IMR-90 (cell line): Measurements from ENCODE around the gene BTBD6. TPM values are rescaled to one million over a fixed set of nuclear protein-coding genes. Genes with fewer than 3 reads are reported as not detected.

Source experiments
- ATAC-seq: fragments of 200-7000 bp; cut with Tn5 transposase; 2 replicates; pipeline ENCODE4 v1.9.1; 2020; ENCODE audit warnings: low read depth, mild to moderate bottlenecking, moderate library complexity
- BruUV-seq: library from RNA; stranded (reverse); fragments of 400-500 nt; replicated peaks from 2 replicates; lab custom pipeline; 2021; lab: Mats Ljungman, UMichigan
- CTCF ChIA-PET: fragments of 300-600 bp; formaldehyde crosslinking; extraction: SDS; loops from one replicate; lab custom pipeline; 2021; ENCODE audit warnings: antibody characterized with exemption; lab: Yijun Ruan, JAX
- POLR2A ChIA-PET: fragments of 300-600 bp; sonication (Branson Sonifier 250); formaldehyde crosslinking; loops from one replicate; lab custom pipeline; 2022; ENCODE audit warnings: antibody characterized with exemption; ENCODE audit not compliant: unreplicated experiment; lab: Charles Lee
- DNase-seq: peaks from one replicate; pipeline ENCODE4 v3.0.0; 2013
- H2AFZ ChIP-seq: replicated peaks from 2 replicates; pipeline ENCODE3; 2013; ENCODE audit warnings: low read length, mild to moderate bottlenecking; ENCODE audit not compliant: poor library complexity
- H2AK5ac ChIP-seq: 2 replicates; pipeline ENCODE4 v1.6.1; 2013; ENCODE audit warnings: low read depth, low read length, inconsistent platforms
- H2AK9ac ChIP-seq: replicated peaks from 2 replicates; pipeline ENCODE3; 2013; ENCODE audit warnings: mild to moderate bottlenecking, low read depth, low read length, moderate library complexity; ENCODE audit not compliant: poor library complexity
- H2BK120ac ChIP-seq: 2 replicates; pipeline ENCODE4 v1.6.1; 2013; ENCODE audit warnings: low read depth, low read length, inconsistent platforms
- H2BK15ac ChIP-seq: 3 replicates; pipeline ENCODE4 v1.6.1; 2013; ENCODE audit warnings: low read depth, low read length, inconsistent platforms
- H2BK20ac ChIP-seq: 2 replicates; pipeline ENCODE4 v1.6.1; 2013; ENCODE audit warnings: low read depth, mild to moderate bottlenecking, inconsistent platforms, low read length, moderate library complexity
- H2BK5ac ChIP-seq: 2 replicates; pipeline ENCODE4 v1.6.1; 2013; ENCODE audit warnings: mild to moderate bottlenecking, low read depth, low read length, inconsistent platforms; ENCODE audit not compliant: poor library complexity, severe bottlenecking
- H3K14ac ChIP-seq: replicated peaks from 2 replicates; pipeline ENCODE4 v1.6.1; 2013; ENCODE audit warnings: low read depth, low read length, inconsistent platforms
- H3K18ac ChIP-seq: 2 replicates; pipeline ENCODE4 v1.6.1; 2013; ENCODE audit warnings: low read depth, low read length, control low read depth
- H3K23ac ChIP-seq: 2 replicates; pipeline ENCODE4 v1.6.1; 2013; ENCODE audit warnings: low read depth, low read length, inconsistent platforms
- H3K27ac ChIP-seq: 2 replicates; pipeline ENCODE4 v1.5.1; 2013; ENCODE audit warnings: mild to moderate bottlenecking, control low read depth, low read length; ENCODE audit not compliant: insufficient read depth
- H3K27me3 ChIP-seq: 2 replicates; pipeline ENCODE4 v1.6.1; 2013; ENCODE audit warnings: low read length; ENCODE audit not compliant: control insufficient read depth, insufficient read depth
- H3K36me3 ChIP-seq: 2 replicates; pipeline ENCODE4 v1.6.1; 2013; ENCODE audit warnings: low read length, mixed read lengths; ENCODE audit not compliant: control insufficient read depth, insufficient read depth
- H3K4ac ChIP-seq: 2 replicates; pipeline ENCODE4 v1.6.1; 2013; ENCODE audit warnings: low read depth, low read length, inconsistent platforms
- H3K4me1 ChIP-seq: 2 replicates; pipeline ENCODE4 v1.6.1; 2013; ENCODE audit warnings: low read length, mixed read lengths; ENCODE audit not compliant: control insufficient read depth, insufficient read depth
- H3K4me2 ChIP-seq: 2 replicates; pipeline ENCODE4 v1.6.1; 2013; ENCODE audit warnings: low read depth, mild to moderate bottlenecking, control low read depth, low read length, moderate library complexity
- H3K4me3 ChIP-seq: 2 replicates; pipeline ENCODE4 v1.5.1; 2013; ENCODE audit warnings: low read depth, mild to moderate bottlenecking, control low read depth, low read length, moderate library complexity; ENCODE audit not compliant: insufficient read depth
- H3K56ac ChIP-seq: 2 replicates; pipeline ENCODE4 v1.6.1; 2013; ENCODE audit warnings: low read length, inconsistent platforms; ENCODE audit not compliant: insufficient read depth; ENCODE audit errors: extremely low read depth
- H3K79me1 ChIP-seq, 2 experiments: 2 replicates each; pipeline ENCODE4 v1.6.1; 2013; ENCODE audit warnings: low read length in 2 of 2, inconsistent platforms in 1 of 2, low read depth in 1 of 2
- H3K9ac ChIP-seq: 2 replicates; pipeline ENCODE4 v1.6.1; 2013; ENCODE audit warnings: low read depth, low read length, control low read depth
- H3K9me1 ChIP-seq: 2 replicates; pipeline ENCODE4 v1.6.1; 2013; ENCODE audit warnings: low read length, inconsistent platforms; ENCODE audit not compliant: insufficient read depth
- H3K9me3 ChIP-seq: 2 replicates; pipeline ENCODE4 v1.6.1; 2013; ENCODE audit warnings: low read length; ENCODE audit not compliant: control insufficient read depth, insufficient read depth
- H4K20me1 ChIP-seq: 2 replicates; pipeline ENCODE4 v1.6.1; 2013; ENCODE audit warnings: low read length, inconsistent platforms; ENCODE audit not compliant: insufficient read depth
- H4K5ac ChIP-seq: 2 replicates; pipeline ENCODE4 v1.6.1; 2013; ENCODE audit warnings: mild to moderate bottlenecking, low read depth, low read length, control low read depth
- H4K8ac ChIP-seq, 2 experiments: 2 replicates each; pipeline ENCODE4 v1.6.1; 2013; ENCODE audit warnings: low read depth in 2 of 2, low read length in 2 of 2, control low read depth in 1 of 2, inconsistent platforms in 1 of 2
- H4K91ac ChIP-seq: 2 replicates; pipeline ENCODE4 v1.6.1; 2013; ENCODE audit warnings: low read depth, low read length, inconsistent platforms; ENCODE audit not compliant: insufficient read depth
- BHLHE40 ChIP-seq: fragments of 150-350 bp; IDR thresholded peaks from 2 replicates; pipeline ENCODE4 v1.6.1; 2016; ENCODE audit warnings: mild to moderate bottlenecking, low read depth, low read length
- CEBPB ChIP-seq: IDR thresholded peaks from 2 replicates; pipeline ENCODE4 v1.6.1; 2012; ENCODE audit warnings: low read depth, low read length, improper control_type of control experiment
- CHD1 ChIP-seq: IDR thresholded peaks from 2 replicates; pipeline ENCODE4 v1.6.1; 2012; ENCODE audit warnings: low read depth, low read length, improper control_type of control experiment
- ELK1 ChIP-seq: fragments of 150-350 bp; IDR thresholded peaks from 2 replicates; pipeline ENCODE4 v1.6.1; 2016; ENCODE audit warnings: low read depth, mild to moderate bottlenecking, low read length, moderate library complexity, borderline replicate concordance
- FOS ChIP-seq: fragments of 150-350 bp; IDR thresholded peaks from 2 replicates; pipeline ENCODE4 v1.6.1; 2016; ENCODE audit warnings: low read depth, low read length
- MAFK ChIP-seq: IDR thresholded peaks from 2 replicates; pipeline ENCODE4 v1.6.1; 2012; ENCODE audit warnings: low read depth, low read length, improper control_type of control experiment
- MAZ ChIP-seq: IDR thresholded peaks from 2 replicates; pipeline ENCODE4 v1.6.1; 2012; ENCODE audit warnings: low read depth, mild to moderate bottlenecking, low read length, improper control_type of control experiment, moderate library complexity, borderline replicate concordance
- MXI1 ChIP-seq: IDR thresholded peaks from 2 replicates; pipeline ENCODE4 v1.6.1; 2012; ENCODE audit warnings: low read depth, mild to moderate bottlenecking, low read length, moderate library complexity, borderline replicate concordance
- NFE2L2 ChIP-seq: fragments of 150-350 bp; IDR thresholded peaks from 2 replicates; pipeline ENCODE4 v1.6.1; 2016; ENCODE audit warnings: low read depth, mild to moderate bottlenecking, low read length
- POLR2A ChIP-seq: IDR thresholded peaks from 2 replicates; pipeline ENCODE4 v1.6.1; 2012; ENCODE audit warnings: mild to moderate bottlenecking, low read depth, low read length
- RAD21 ChIP-seq: IDR thresholded peaks from 2 replicates; pipeline ENCODE4 v1.6.1; 2012; ENCODE audit warnings: low read length, improper control_type of control experiment
- RCOR1 ChIP-seq: IDR thresholded peaks from 2 replicates; pipeline ENCODE4 v1.6.1; 2012; ENCODE audit warnings: mild to moderate bottlenecking, low read length, improper control_type of control experiment; ENCODE audit not compliant: insufficient replicate concordance
- RFX5 ChIP-seq: IDR thresholded peaks from 2 replicates; pipeline ENCODE4 v1.8.0; 2012; ENCODE audit warnings: low read depth, mild to moderate bottlenecking, low read length, moderate library complexity
- SMC3 ChIP-seq: fragments of 150-350 bp; IDR thresholded peaks from 2 replicates; pipeline ENCODE4 v1.6.1; 2016; ENCODE audit warnings: low read depth, mild to moderate bottlenecking, antibody characterized with exemption, low read length, moderate library complexity
- WGBS, 2 experiments: methylation state at CpG; one replicate each; pipeline versions ENCODE4 v1.1.5 to v1.1.7; 2013; ENCODE audit warnings: missing lambda C conversion rate in 2 of 2; ENCODE audit not compliant: insufficient read length in 1 of 2; ENCODE audit errors: extremely low coverage in 2 of 2; 5-methylcytosine and 5-hydroxymethylcytosine counted together
- dilution Hi-C: fragments of 300-500 bp; cut with HindIII; formaldehyde crosslinking; loops from one replicate; pipeline ENCODE4 v1.14.3; 2018; ENCODE audit warnings: low sequenced_read_pairs; ENCODE audit not compliant: unreplicated experiment
- in situ Hi-C: fragments of 300-500 bp; cut with MboI; formaldehyde crosslinking; loops from 3 replicates; pipeline ENCODE4 v1.14.3; 2019; ENCODE audit warnings: low sequenced_read_pairs, inconsistent platforms, mixed read lengths
- intact Hi-C: fragments of 100-400 bp; cut with micrococcal nuclease; formaldehyde crosslinking; loops from 2 replicates; pipeline ENCODE4 v1.10.0; 2022
- polyA plus RNA-seq, 3 experiments: library from polyadenylated mRNA; depleted of rRNA; stranded (reverse); fragments of >200 nt; gene quantifications; 2 replicates each; pipeline ENCODE4 v1.2.3, GENCODE V29; 2012; ENCODE audit warnings: low replicate concordance in 1 of 3
- total RNA-seq: library from RNA; depleted of rRNA; stranded (reverse); fragments of >200 nt; gene quantifications from 2 replicates; pipeline ENCODE4 v1.2.3, GENCODE V29; 2012
- TF ChIP-seq, protein P1 (sequence below): fragments of 150-350 bp; IDR thresholded peaks from 2 replicates; pipeline ENCODE4 v1.6.1; 2017; ENCODE audit warnings: mild to moderate bottlenecking, antibody characterized with exemption, low read length, low read depth
- TF ChIP-seq, protein P2 (sequence below): conservative IDR thresholded peaks from 2 replicates; pipeline ENCODE4 v1.5.1; 2012; ENCODE audit warnings: mild to moderate bottlenecking, low read depth, low read length, improper control_type of control experiment

Gene BTBD6
- total and polyA plus RNA-seq, 2 of the 4 experiments (the other 2 are of a cell fraction): 33.9 to 43.9 TPM

DNA sequence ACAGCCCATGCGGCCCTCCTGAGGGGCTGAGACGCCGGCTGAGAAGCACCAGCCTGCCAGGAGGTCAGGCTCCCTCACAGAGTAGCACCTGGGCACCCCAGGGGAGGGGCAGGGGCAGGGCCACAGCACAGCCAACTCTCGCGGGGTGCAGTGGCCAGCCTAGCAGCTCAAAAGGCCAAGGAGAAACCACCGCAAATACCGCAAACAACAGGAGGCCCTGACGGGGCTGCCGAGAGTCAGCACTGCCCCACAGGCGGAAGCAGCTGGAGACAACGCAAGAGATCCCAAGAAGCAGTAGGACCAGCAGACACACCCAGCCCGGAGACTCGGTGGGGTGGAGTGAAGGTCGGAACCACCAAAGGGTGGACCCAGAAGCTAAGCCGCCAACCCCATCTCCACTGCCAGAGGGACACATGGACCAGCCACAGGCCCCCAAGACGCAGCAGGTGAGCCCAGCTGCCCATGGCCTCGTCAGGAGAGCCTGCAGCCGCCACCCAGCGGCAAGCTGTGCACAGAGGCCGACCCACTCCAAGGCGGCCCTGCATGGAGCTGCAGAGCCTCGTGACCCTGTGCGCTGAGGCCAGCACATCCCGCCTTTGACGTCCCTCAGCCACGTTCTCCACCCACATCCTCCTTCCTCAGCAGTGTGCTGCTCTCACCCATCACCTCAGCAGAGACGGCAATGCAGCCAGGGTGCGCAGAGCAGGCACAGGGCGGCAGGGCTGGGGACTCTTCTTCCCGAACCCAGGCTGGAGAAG, 31.7 kb upstream of the BTBD6 start:
- H2BK5ac ChIP-seq: no peak overlapping the region
- POLR2A ChIA-PET: no interaction called here

More for the DNA sequence above, 31.7 kb upstream of the BTBD6 start:
- peaks cover 50% of the 10 kb centered on the region for H3K36me3 ChIP-seq
- in situ Hi-C loops: no loop called here
- H2AK9ac ChIP-seq: no peak overlapping the region
- dilution Hi-C loops: no loop called here
- ATAC-seq (no peak), DNase-seq (no peak)
- H3K27me3 ChIP-seq: no peaks in the 10 kb centered on the region
- no peak overlapping the region for H2AFZ ChIP-seq
- peaks cover 9 to 19% of the 10 kb centered on the region in 2 experiments; a peak in 3 of 4 replicates for H3K79me1 ChIP-seq
- no peaks in the 10 kb centered on the region for H3K9me3 ChIP-seq
- H4K5ac ChIP-seq: no peak overlapping the region
- H2BK20ac ChIP-seq: no peak overlapping the region
- no peak overlapping the region for H4K8ac ChIP-seq
- no TSS peak for BruUV-seq
- no peak overlapping the region for H2AK5ac ChIP-seq
- H2BK15ac ChIP-seq: no peak overlapping the region
- no peak overlapping the region for H3K4me2 ChIP-seq
- no peak overlapping the region for H3K56ac ChIP-seq
- H3K4ac ChIP-seq: no peak overlapping the region
- no peak overlapping the region for H3K9ac ChIP-seq
- H3K27ac ChIP-seq: no peak overlapping the region
- CTCF ChIA-PET: no interaction called here
- H3K9me1 ChIP-seq: peaks cover 10% of the 10 kb centered on the region
- H3K23ac ChIP-seq: no peak overlapping the region
- no peak for TF ChIP-seq RFX5
- TF ChIP-seq, protein P1, sequence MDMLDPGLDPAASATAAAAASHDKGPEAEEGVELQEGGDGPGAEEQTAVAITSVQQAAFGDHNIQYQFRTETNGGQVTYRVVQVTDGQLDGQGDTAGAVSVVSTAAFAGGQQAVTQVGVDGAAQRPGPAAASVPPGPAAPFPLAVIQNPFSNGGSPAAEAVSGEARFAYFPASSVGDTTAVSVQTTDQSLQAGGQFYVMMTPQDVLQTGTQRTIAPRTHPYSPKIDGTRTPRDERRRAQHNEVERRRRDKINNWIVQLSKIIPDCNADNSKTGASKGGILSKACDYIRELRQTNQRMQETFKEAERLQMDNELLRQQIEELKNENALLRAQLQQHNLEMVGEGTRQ: no peak
- TF ChIP-seq RCOR1: no peak
- TF ChIP-seq BHLHE40: no peak
- TF ChIP-seq POLR2A: no peak
- TF ChIP-seq MXI1: no peak
- no peak for TF ChIP-seq CHD1
- no peak for TF ChIP-seq MAZ
- no peak for TF ChIP-seq SMC3
- no peak for TF ChIP-seq CEBPB
- TF ChIP-seq MAFK: no peak
- no peak for TF ChIP-seq NFE2L2
- TF ChIP-seq RAD21: no peak
- TF ChIP-seq, protein P2, sequence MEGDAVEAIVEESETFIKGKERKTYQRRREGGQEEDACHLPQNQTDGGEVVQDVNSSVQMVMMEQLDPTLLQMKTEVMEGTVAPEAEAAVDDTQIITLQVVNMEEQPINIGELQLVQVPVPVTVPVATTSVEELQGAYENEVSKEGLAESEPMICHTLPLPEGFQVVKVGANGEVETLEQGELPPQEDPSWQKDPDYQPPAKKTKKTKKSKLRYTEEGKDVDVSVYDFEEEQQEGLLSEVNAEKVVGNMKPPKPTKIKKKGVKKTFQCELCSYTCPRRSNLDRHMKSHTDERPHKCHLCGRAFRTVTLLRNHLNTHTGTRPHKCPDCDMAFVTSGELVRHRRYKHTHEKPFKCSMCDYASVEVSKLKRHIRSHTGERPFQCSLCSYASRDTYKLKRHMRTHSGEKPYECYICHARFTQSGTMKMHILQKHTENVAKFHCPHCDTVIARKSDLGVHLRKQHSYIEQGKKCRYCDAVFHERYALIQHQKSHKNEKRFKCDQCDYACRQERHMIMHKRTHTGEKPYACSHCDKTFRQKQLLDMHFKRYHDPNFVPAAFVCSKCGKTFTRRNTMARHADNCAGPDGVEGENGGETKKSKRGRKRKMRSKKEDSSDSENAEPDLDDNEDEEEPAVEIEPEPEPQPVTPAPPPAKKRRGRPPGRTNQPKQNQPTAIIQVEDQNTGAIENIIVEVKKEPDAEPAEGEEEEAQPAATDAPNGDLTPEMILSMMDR: no peak
- no peak for TF ChIP-seq FOS
- no peak for TF ChIP-seq ELK1
- 93% methylated on average over 20 of the region's 30 CpGs; no CpG with 5 or more reads in 1 of the 2 experiments for WGBS, 2 experiments
- H4K20me1 ChIP-seq: peaks cover 14% of the 10 kb centered on the region
- no peak overlapping the region for H3K4me3 ChIP-seq
- intact Hi-C loops: no loop called here
- no peak overlapping the region for H3K14ac ChIP-seq
- no peak overlapping the region for H4K91ac ChIP-seq
- H3K18ac ChIP-seq: no peak overlapping the region
- H3K4me1 ChIP-seq: peaks cover 2% of the 10 kb centered on the region; the same call in 1 of the 2 replicates
- no peak overlapping the region for H2BK120ac ChIP-seq
